NCI-H446 treated with DMSO at 0.1 percent for 48 hours (cell line): Measurements from ENCODE around the gene ADRA2B.

Experiments used
- DNase-seq: peaks from one replicate; lab custom pipeline; 2025; lab: John Stamatoyannopoulos, UW

ADRA2B gene

GRCh38 chr2:96137321-96138178 lies 21.2 kb upstream of the ADRA2B start:
- DNase-seq, result no peak

GRCh38 chr2:96136129-96136720 lies 19.9 kb upstream of the ADRA2B start:
- no peak for DNase-seq

- no peak for DNase-seq
Observed at GRCh38 chr2:96135621-96136020, 19.2 kb upstream of the ADRA2B start.

GRCh38 chr2:96135171-96135570 lies 18.8 kb upstream of the ADRA2B start:
- DNase-seq, result no peak

GRCh38 chr2:96134421-96134820 lies 18.1 kb upstream of the ADRA2B start:
- DNase-seq, result no peak

- no peak for DNase-seq
Observed at GRCh38 chr2:96131813-96132745, 15.7 kb upstream of the ADRA2B start.

GRCh38 chr2:96131152-96131812 lies 14.9 kb upstream of the ADRA2B start:
- DNase-seq, result no peak

- DNase-seq, result no peak
Observed at GRCh38 chr2:96130483-96130882, 14.1 kb upstream of the ADRA2B start.

GRCh38 chr2:96129528-96130120 lies 13.3 kb upstream of the ADRA2B start:
- no peak for DNase-seq

GRCh38 chr2:96128456-96128855 lies 12.1 kb upstream of the ADRA2B start:
- no peak for DNase-seq

GRCh38 chr2:96124406-96125265 lies 8.3 kb upstream of the ADRA2B start:
- no peak for DNase-seq

GRCh38 chr2:96123936-96124335 lies 7.6 kb upstream of the ADRA2B start:
- no peak for DNase-seq

GRCh38 chr2:96123290-96123689 lies 6.9 kb upstream of the ADRA2B start:
- DNase-seq, result no peak

GRCh38 chr2:96122391-96122790 lies 6.0 kb upstream of the ADRA2B start:
- no peak for DNase-seq

GRCh38 chr2:96121414-96121813 lies 5.0 kb upstream of the ADRA2B start:
- no peak for DNase-seq

GRCh38 chr2:96120991-96121390 lies 4.6 kb upstream of the ADRA2B start:
- DNase-seq, result no peak

GRCh38 chr2:96120091-96120720 lies 3.8 kb upstream of the ADRA2B start:
- no peak for DNase-seq

- no peak for DNase-seq
Observed at GRCh38 chr2:96119389-96119751, 3.0 kb upstream of the ADRA2B start.

- DNase-seq, result no peak
Observed at GRCh38 chr2:96118698-96119388, 2.5 kb upstream of the ADRA2B start.
